NCI-H2196 treated with DMSO at 0.1 percent for 48 hours (cell line): ENCODE measurements around the gene CYP21A2.
"Not testable (repeated sequence)": the region's sequence is repeated elsewhere in the genome, so short reads cannot be mapped to it uniquely, and the experiment has no call there.

Experiments
- DNase-seq: peaks from one replicate; lab custom pipeline; 2025; ENCODE audit not compliant: unreplicated experiment; lab: John Stamatoyannopoulos, UW

CYP21A2 gene

GRCh38 chr6:32029553-32029952 lies 8.7 kb upstream of the CYP21A2 start:
- DNase-seq = not testable (repeated sequence)

- not testable (repeated sequence) for DNase-seq
Observed at GRCh38 chr6:32035283-32036013, 2.8 kb upstream of the CYP21A2 start.

GRCh38 chr6:32037136-32037535 lies 1.1 kb upstream of the CYP21A2 start:
- not testable (repeated sequence) for DNase-seq

- not testable (repeated sequence) for DNase-seq
Observed at GRCh38 chr6:32038878-32039277, 663 bp downstream of the CYP21A2 start.

GRCh38 chr6:32039321-32040274 lies 1.4 kb downstream of the CYP21A2 start:
- DNase-seq = not testable (repeated sequence)

GRCh38 chr6:32040299-32041049 lies 2.3 kb downstream of the CYP21A2 start:
- not testable (repeated sequence) for DNase-seq

GRCh38 chr6:32041050-32041321 lies 2.8 kb downstream of the CYP21A2 start:
- DNase-seq = not testable (repeated sequence)

GRCh38 chr6:32041385-32041784 lies 3.2 kb downstream of the CYP21A2 start:
- DNase-seq = not testable (repeated sequence)

- not testable (repeated sequence) for DNase-seq
Observed at GRCh38 chr6:32042276-32042675, 4.1 kb downstream of the CYP21A2 start.

- not testable (repeated sequence) for DNase-seq
Observed at GRCh38 chr6:32043589-32044380, 5.6 kb downstream of the CYP21A2 start.

- not testable (repeated sequence) for DNase-seq
Observed at GRCh38 chr6:32044916-32045315, 6.7 kb downstream of the CYP21A2 start.

- no peak for DNase-seq
Observed at GRCh38 chr6:32045811-32046449, 7.7 kb downstream of the CYP21A2 start.

GRCh38 chr6:32046450-32047083 lies 8.4 kb downstream of the CYP21A2 start:
- DNase-seq = no peak

- DNase-seq = no peak
Observed at GRCh38 chr6:32047084-32047478, 8.9 kb downstream of the CYP21A2 start.

- no peak for DNase-seq
Observed at GRCh38 chr6:32047539-32047854, 9.3 kb downstream of the CYP21A2 start.

GRCh38 chr6:32047855-32048766 lies 9.9 kb downstream of the CYP21A2 start:
- DNase-seq = no peak

GRCh38 chr6:32049149-32049548 lies 10.9 kb downstream of the CYP21A2 start:
- not testable (repeated sequence) for DNase-seq

GRCh38 chr6:32049736-32050135 lies 11.5 kb downstream of the CYP21A2 start:
- not testable (repeated sequence) for DNase-seq

GRCh38 chr6:32050562-32050961 lies 12.3 kb downstream of the CYP21A2 start:
- no peak for DNase-seq
